Measurements from ENCODE around the gene MAS1L.

Gene MAS1L

GRCh38 chr6:29510202-29510601, 22.4 kb upstream of the MAS1L start:
- DNase-seq, result no peak

GRCh38 chr6:29509711-29510110, 22.0 kb upstream of the MAS1L start:
- DNase-seq, result no peak

GRCh38 chr6:29509239-29509638, 21.5 kb upstream of the MAS1L start:
- DNase-seq, result no peak

- no peak for DNase-seq
These were observed 19.6 kb upstream of the MAS1L start for GRCh38 chr6:29507319-29507718.

- DNase-seq, result no peak
These were observed 18.8 kb upstream of the MAS1L start for GRCh38 chr6:29506446-29507067.

- DNase-seq, result no peak
These were observed 18.1 kb upstream of the MAS1L start for GRCh38 chr6:29505808-29506207.

GRCh38 chr6:29504961-29505360, 17.2 kb upstream of the MAS1L start:
- no peak for DNase-seq

- DNase-seq, result no peak
These were observed 14.8 kb upstream of the MAS1L start for GRCh38 chr6:29502597-29502996.

- DNase-seq, result no peak
These were observed 14.4 kb upstream of the MAS1L start for GRCh38 chr6:29502181-29502580.

- no peak for DNase-seq
These were observed 13.3 kb upstream of the MAS1L start for GRCh38 chr6:29501106-29501505.

GRCh38 chr6:29500594-29500993, 12.8 kb upstream of the MAS1L start:
- DNase-seq, result no peak

- no peak for DNase-seq
These were observed 11.9 kb upstream of the MAS1L start for GRCh38 chr6:29499704-29500103.

- DNase-seq, result no peak
These were observed 9.2 kb upstream of the MAS1L start for GRCh38 chr6:29496961-29497360.

GRCh38 chr6:29495571-29495970, 7.8 kb upstream of the MAS1L start:
- DNase-seq, result no peak

- no peak for DNase-seq
These were observed 6.4 kb upstream of the MAS1L start for GRCh38 chr6:29494131-29494530.

GRCh38 chr6:29493261-29493660, 5.5 kb upstream of the MAS1L start:
- no peak for DNase-seq

GRCh38 chr6:29491574-29491973, 3.8 kb upstream of the MAS1L start:
- no peak for DNase-seq

GRCh38 chr6:29490552-29490951, 2.8 kb upstream of the MAS1L start:
- DNase-seq, result no peak

- DNase-seq, result no peak
These were observed 2.3 kb upstream of the MAS1L start for GRCh38 chr6:29490055-29490454.

GRCh38 chr6:29489286-29489685, 1.5 kb upstream of the MAS1L start:
- no peak for DNase-seq

- no peak for DNase-seq
These were observed 1.1 kb upstream of the MAS1L start for GRCh38 chr6:29488874-29489273.

- DNase-seq, result no peak
These were observed 625 bp downstream of the MAS1L start for GRCh38 chr6:29487131-29487530.

GRCh38 chr6:29486577-29486976, 1.2 kb downstream of the MAS1L start:
- no peak for DNase-seq

GRCh38 chr6:29483735-29484134, 4.0 kb downstream of the MAS1L start:
- DNase-seq, result no peak

- no peak for DNase-seq
These were observed 4.6 kb downstream of the MAS1L start for GRCh38 chr6:29483186-29483585.

- DNase-seq, result no peak
These were observed 8.2 kb downstream of the MAS1L start for GRCh38 chr6:29479560-29479959.

Measured in SHP77 treated with DMSO at 0.1 percent for 48 hours (cell line).